Mesendoderm (in vitro differentiated cells): ENCODE measurements around the gene FBXO40.

Source experiments
- DNase-seq: peaks from one replicate; pipeline ENCODE4 v3.0.0; 2013
- H2AK5ac ChIP-seq: 2 replicates; pipeline ENCODE4 v1.6.1; 2013; ENCODE audit warnings: low read length, inconsistent platforms
- H2BK120ac ChIP-seq: 2 replicates; pipeline ENCODE4 v1.6.1; 2013; ENCODE audit warnings: low read depth, mild to moderate bottlenecking, low read length, moderate library complexity, mixed read lengths
- H2BK15ac ChIP-seq: replicated peaks from 2 replicates; pipeline ENCODE4 v1.6.1; 2013; ENCODE audit warnings: low read depth, mild to moderate bottlenecking, moderate library complexity
- H2BK5ac ChIP-seq: 2 replicates; pipeline ENCODE4 v1.6.1; 2013; ENCODE audit warnings: low read length, inconsistent platforms
- H3K18ac ChIP-seq: 2 replicates; pipeline ENCODE4 v1.6.1; 2013; ENCODE audit warnings: mild to moderate bottlenecking, low read length, mixed read lengths
- H3K23ac ChIP-seq: one replicate; pipeline ENCODE4 v1.6.1; 2013; ENCODE audit warnings: low read length
- H3K27ac ChIP-seq: 2 replicates; pipeline ENCODE4 v1.5.1; 2013; ENCODE audit warnings: low read depth, mild to moderate bottlenecking, inconsistent platforms, low read length, moderate library complexity
- H3K27me3 ChIP-seq: 2 replicates; pipeline ENCODE4 v1.6.1; 2013; ENCODE audit warnings: low read length, control low read depth, mild to moderate bottlenecking, inconsistent platforms; ENCODE audit not compliant: insufficient read depth, poor library complexity
- H3K36me3 ChIP-seq: 2 replicates; pipeline ENCODE4 v1.6.1; 2013; ENCODE audit warnings: low read length, inconsistent platforms; ENCODE audit not compliant: control insufficient read depth, insufficient read depth
- H3K4ac ChIP-seq: one replicate; pipeline ENCODE4 v1.6.1; 2013; ENCODE audit warnings: low read depth, mild to moderate bottlenecking, low read length, moderate library complexity
- H3K4me1 ChIP-seq: 2 replicates; pipeline ENCODE4 v1.6.1; 2013; ENCODE audit warnings: low read depth, low read length, inconsistent platforms; ENCODE audit not compliant: control insufficient read depth
- H3K4me2 ChIP-seq: 2 replicates; pipeline ENCODE4 v1.6.1; 2013; ENCODE audit warnings: low read length
- H3K4me3 ChIP-seq: 2 replicates; pipeline ENCODE4 v1.5.1; 2013; ENCODE audit warnings: mild to moderate bottlenecking, low read length
- H3K56ac ChIP-seq: one replicate; pipeline ENCODE4 v1.6.1; 2013; ENCODE audit warnings: low read length
- H3K79me1 ChIP-seq: 2 replicates; pipeline ENCODE4 v1.6.1; 2013; ENCODE audit warnings: low read length, inconsistent platforms
- H3K79me2 ChIP-seq: 2 replicates; pipeline ENCODE4 v1.6.1; 2013; ENCODE audit warnings: mild to moderate bottlenecking, low read length; ENCODE audit not compliant: control insufficient read depth, insufficient read depth
- H3K9ac ChIP-seq: 2 replicates; pipeline ENCODE4 v1.6.1; 2013; ENCODE audit warnings: low read length, inconsistent platforms
- H4K5ac ChIP-seq: one replicate; pipeline ENCODE4 v1.6.1; 2013; ENCODE audit warnings: low read length
- H4K8ac ChIP-seq: one replicate; pipeline ENCODE4 v1.6.1; 2013; ENCODE audit warnings: low read depth, mild to moderate bottlenecking, control low read depth, low read length, moderate library complexity
- WGBS: extraction: QIAGEN DNeasy Blood & Tissue Kit; methylation state at CpG from one replicate; pipeline ENCODE4 v1.1.7; 2013; ENCODE audit warnings: low lambda C conversion rate, missing lambda C conversion rate; ENCODE audit not compliant: insufficient coverage; ENCODE audit errors: extremely low coverage; 5-methylcytosine and 5-hydroxymethylcytosine counted together

Gene FBXO40

DNA sequence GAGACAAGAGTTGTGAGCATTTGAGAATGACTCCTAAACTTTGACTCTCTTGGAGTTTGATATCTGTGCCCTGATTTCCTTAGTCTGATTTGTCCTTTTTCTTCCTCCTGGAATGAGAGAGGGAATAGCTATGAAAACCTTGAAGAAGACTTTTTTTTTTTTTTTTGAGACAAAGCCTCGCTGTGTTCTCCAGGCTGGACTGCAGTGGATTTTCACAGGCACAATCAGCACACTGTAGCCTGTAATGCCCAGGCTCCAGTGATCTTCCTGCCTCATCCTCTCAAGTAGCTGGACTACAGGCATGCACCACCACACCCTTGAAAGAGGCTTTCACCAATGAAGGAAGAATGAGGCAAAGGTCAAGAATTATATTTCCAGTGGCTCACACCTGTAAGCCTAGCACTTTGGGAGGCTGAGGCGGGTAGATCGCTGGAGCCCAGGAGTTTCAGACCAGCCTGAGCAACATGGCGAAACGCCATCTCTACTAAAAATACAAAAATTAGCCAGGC, 35.7 kb upstream of the FBXO40 start:
- no peak for DNase-seq
- no peak overlapping the region for H3K9ac ChIP-seq
- no peaks in the 10 kb centered on the region for H3K79me1 ChIP-seq
- no peaks in the 10 kb centered on the region for H3K79me2 ChIP-seq
- no peak overlapping the region for H3K27ac ChIP-seq
- peaks cover 2% of the 10 kb centered on the region for H3K4me1 ChIP-seq
- no peak overlapping the region for H3K4ac ChIP-seq
- no peak overlapping the region for H3K56ac ChIP-seq
- H3K27me3 ChIP-seq, result no peaks in the 10 kb centered on the region
- H2AK5ac ChIP-seq, result no peak overlapping the region
- H3K4me2 ChIP-seq, result no peak overlapping the region
- no peak overlapping the region for H3K23ac ChIP-seq
- WGBS, result no CpG with 5 or more reads among the region's 5 CpGs
- H2BK120ac ChIP-seq, result no peak overlapping the region
- no peak overlapping the region for H3K4me3 ChIP-seq
- no peak overlapping the region for H2BK5ac ChIP-seq
- no peaks in the 10 kb centered on the region for H3K36me3 ChIP-seq
- no peak overlapping the region for H3K18ac ChIP-seq
- H2BK15ac ChIP-seq, result no peak overlapping the region
- H4K5ac ChIP-seq, result no peak overlapping the region
- no peak overlapping the region for H4K8ac ChIP-seq

DNA sequence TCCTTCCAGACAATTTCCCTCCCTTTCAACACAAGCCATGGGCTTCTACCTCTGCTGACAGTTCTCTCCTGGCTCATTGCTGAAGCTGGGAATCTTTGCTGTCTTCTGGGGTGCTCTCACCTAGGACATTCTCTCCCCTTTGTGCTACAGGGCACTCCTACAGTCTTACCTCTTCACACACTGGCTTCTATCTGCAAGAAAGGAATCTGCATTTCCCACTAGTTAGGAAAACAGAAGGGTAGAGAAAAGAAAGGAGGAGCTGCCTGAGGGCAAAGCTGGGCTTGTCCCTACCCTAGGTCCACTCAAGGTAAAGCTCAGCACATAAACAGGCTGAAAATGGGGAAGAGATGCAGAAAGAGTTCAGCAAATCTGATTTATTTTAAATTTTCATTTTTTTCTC, 31.0 kb upstream of the FBXO40 start:
- no peak overlapping the region for H3K9ac ChIP-seq
- no peak overlapping the region for H3K27ac ChIP-seq
- H3K4me1 ChIP-seq, result peaks cover 2% of the 10 kb centered on the region
- H3K23ac ChIP-seq, result no peak overlapping the region
- H3K4me3 ChIP-seq, result no peak overlapping the region
- H3K27me3 ChIP-seq, result no peaks in the 10 kb centered on the region
- H3K79me1 ChIP-seq, result no peaks in the 10 kb centered on the region
- peak; percentile 21 for DNase-seq
- no peak overlapping the region for H2BK5ac ChIP-seq
- H4K5ac ChIP-seq, result no peak overlapping the region
- no peak overlapping the region for H2BK120ac ChIP-seq
- H3K4ac ChIP-seq, result no peak overlapping the region
- no peak overlapping the region for H2AK5ac ChIP-seq
- H2BK15ac ChIP-seq, result no peak overlapping the region
- no peaks in the 10 kb centered on the region for H3K36me3 ChIP-seq
- H3K79me2 ChIP-seq, result no peaks in the 10 kb centered on the region
- H3K4me2 ChIP-seq, result no peak overlapping the region
- H4K8ac ChIP-seq, result no peak overlapping the region
- H3K56ac ChIP-seq, result peak overlapping the region; percentile 57
- no peak overlapping the region for H3K18ac ChIP-seq

DNA sequence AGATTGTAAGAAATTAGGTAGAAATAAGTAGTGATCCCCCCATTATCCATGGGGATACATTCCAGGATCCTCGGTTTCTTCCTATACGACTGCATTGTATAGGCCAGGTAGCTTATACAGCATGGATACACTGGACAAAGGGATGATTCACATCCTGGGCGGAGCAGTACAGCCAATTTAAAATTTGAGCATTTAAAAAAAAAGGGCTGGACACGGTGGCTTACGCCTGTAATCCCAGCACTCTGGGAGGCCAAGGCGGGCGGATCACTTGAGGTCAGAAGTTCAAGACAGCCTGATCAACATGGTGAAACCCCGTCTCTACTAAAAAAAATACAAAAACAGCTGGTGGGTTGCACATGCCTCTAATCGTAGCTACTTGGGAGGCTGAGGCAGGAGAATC, 26.4 kb upstream of the FBXO40 start:
- Histone ChIP-seq H4K5ac (no peak overlapping the region), H3K27me3 (no peaks in the 10 kb centered on the region), H3K36me3 (no peaks in the 10 kb centered on the region), H3K4me1 (peaks cover 2% of the 10 kb centered on the region), H3K4me2 (no peak overlapping the region), H2AK5ac (no peak overlapping the region), H3K27ac (no peak overlapping the region), H3K56ac (no peak overlapping the region), H3K79me2 (no peaks in the 10 kb centered on the region), H3K9ac (no peak overlapping the region), H2BK15ac (no peak overlapping the region), H3K4me3 (no peak overlapping the region), H3K23ac (no peak overlapping the region), H3K4ac (no peak overlapping the region), H2BK5ac (no peak overlapping the region), H3K18ac (no peak overlapping the region), H3K79me1 (no peaks in the 10 kb centered on the region), H2BK120ac (no peak overlapping the region), H4K8ac (no peak overlapping the region)
- WGBS, result no CpG with 5 or more reads among the region's 9 CpGs
- DNase-seq, result no peak

DNA sequence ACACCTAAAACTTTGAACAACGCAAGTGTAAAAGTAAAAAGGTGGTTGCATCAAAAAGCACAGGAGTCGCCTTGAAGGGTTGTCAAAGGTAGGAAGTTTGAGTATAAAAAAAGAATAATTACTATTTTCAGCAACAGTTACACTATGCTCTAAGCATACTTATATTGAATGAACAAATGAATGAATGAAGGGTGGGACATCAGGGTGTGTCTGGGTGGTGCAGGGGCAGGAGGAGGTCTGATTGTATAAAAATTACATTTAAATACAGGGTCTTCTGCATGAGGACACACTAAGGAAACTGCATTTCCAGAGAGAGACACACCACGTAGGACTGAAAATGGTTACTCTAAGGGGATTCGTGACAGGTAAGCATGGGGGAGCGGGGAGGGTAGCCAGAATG, 25.5 kb upstream of the FBXO40 start, which contains the start of gene ARGFX:
Gene ARGFX (plus strand): TSS at position 301 of the 400 bp plus-strand sequence. CDS start 2,765 bp downstream, outside the sequence.
- Histone ChIP-seq H3K27ac (no peak within 1 kb of the TSS), H3K4me1 (no peaks in the 10 kb centered on the region), H3K56ac (no peak within 1 kb of the TSS), H3K9ac (no peak within 1 kb of the TSS), H3K27me3 (no peaks in the 10 kb centered on the region), H3K79me2 (no peaks in the 10 kb centered on the region), H3K4ac (no peak within 1 kb of the TSS), H2AK5ac (no peak within 1 kb of the TSS), H2BK120ac (no peak within 1 kb of the TSS), H3K4me3 (no peak within 1 kb of the TSS), H4K5ac (no peak within 1 kb of the TSS), H2BK15ac (no peak within 1 kb of the TSS), H3K23ac (no peak within 1 kb of the TSS), H3K18ac (no peak within 1 kb of the TSS), H4K8ac (no peak within 1 kb of the TSS), H3K79me1 (no peaks in the 10 kb centered on the region), H3K36me3 (no peaks in the 10 kb centered on the region), H2BK5ac (no peak within 1 kb of the TSS), H3K4me2 (no peak within 1 kb of the TSS)
- DNase-seq, result no peak
- WGBS, result no CpG with 5 or more reads among the region's 5 CpGs

DNA sequence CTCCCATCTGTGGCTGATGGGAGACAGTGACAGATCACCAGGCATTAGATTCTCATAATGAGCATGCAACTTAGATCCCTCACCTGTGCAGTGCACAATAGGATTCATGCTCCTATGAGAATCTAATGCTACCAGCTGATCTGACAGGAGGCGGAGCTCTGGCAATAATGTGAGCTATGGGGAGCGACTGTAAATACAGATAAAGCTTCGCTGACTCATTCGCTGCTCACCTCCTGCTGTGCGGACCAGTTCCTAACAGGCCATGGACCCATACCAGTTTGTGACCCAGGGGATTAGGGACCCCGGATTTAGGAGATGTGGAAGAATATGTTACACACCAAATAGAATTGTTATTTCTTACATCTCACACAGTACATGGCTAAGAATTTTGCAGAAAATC, 18.7 kb upstream of the FBXO40 start:
- no peak overlapping the region for H2BK5ac ChIP-seq
- H3K23ac ChIP-seq, result no peak overlapping the region
- no peak overlapping the region for H3K4me2 ChIP-seq
- no peak overlapping the region for H2BK120ac ChIP-seq
- peak; percentile 74 for DNase-seq
- no peak overlapping the region for H3K27ac ChIP-seq
- H3K4me3 ChIP-seq, result no peak overlapping the region
- WGBS, result no CpG with 5 or more reads among the region's 6 CpGs
- no peaks in the 10 kb centered on the region for H3K36me3 ChIP-seq
- no peak overlapping the region for H3K56ac ChIP-seq
- H3K79me2 ChIP-seq, result no peaks in the 10 kb centered on the region
- H3K27me3 ChIP-seq, result no peaks in the 10 kb centered on the region
- H2BK15ac ChIP-seq, result no peak overlapping the region
- no peaks in the 10 kb centered on the region for H3K4me1 ChIP-seq
- no peak overlapping the region for H4K5ac ChIP-seq
- H3K79me1 ChIP-seq, result no peaks in the 10 kb centered on the region
- no peak overlapping the region for H4K8ac ChIP-seq
- H3K9ac ChIP-seq, result no peak overlapping the region
- H3K18ac ChIP-seq, result no peak overlapping the region
- no peak overlapping the region for H2AK5ac ChIP-seq
- no peak overlapping the region for H3K4ac ChIP-seq

DNA sequence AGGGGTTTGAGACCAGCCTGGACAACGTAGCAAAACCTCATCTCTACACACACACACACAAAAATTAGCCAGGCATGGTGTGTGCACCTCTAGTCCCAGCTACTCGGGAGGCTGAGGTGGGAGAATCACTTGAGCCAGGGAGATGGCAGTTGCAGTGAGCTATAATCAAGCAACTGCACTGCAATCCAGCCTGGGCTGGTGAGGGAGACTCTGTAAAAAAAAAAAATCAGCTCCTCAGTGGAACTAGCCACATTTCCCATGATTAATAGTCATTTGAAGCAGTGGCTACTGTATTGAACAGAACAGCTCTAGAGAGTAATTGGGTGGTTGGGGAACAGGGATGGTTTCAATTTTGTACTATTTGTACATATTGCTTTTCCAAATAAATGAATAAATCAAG, 11.5 kb upstream of the FBXO40 start:
- no peak overlapping the region for H2BK15ac ChIP-seq
- no CpG with 5 or more reads among the region's 2 CpGs for WGBS
- no peak overlapping the region for H3K23ac ChIP-seq

More for the DNA sequence above, 11.5 kb upstream of the FBXO40 start:
- no peak overlapping the region for H3K27ac ChIP-seq
- H3K56ac ChIP-seq, result no peak overlapping the region
- no peak overlapping the region for H4K8ac ChIP-seq
- H3K4me1 ChIP-seq, result no peaks in the 10 kb centered on the region
- no peak for DNase-seq
- H3K4me3 ChIP-seq, result no peak overlapping the region
- no peaks in the 10 kb centered on the region for H3K27me3 ChIP-seq
- H3K4ac ChIP-seq, result no peak overlapping the region
- H3K79me2 ChIP-seq, result no peaks in the 10 kb centered on the region
- no peak overlapping the region for H2BK5ac ChIP-seq
- H2AK5ac ChIP-seq, result no peak overlapping the region
- H3K18ac ChIP-seq, result no peak overlapping the region
- no peak overlapping the region for H2BK120ac ChIP-seq
- H3K4me2 ChIP-seq, result no peak overlapping the region
- H3K36me3 ChIP-seq, result no peaks in the 10 kb centered on the region
- no peak overlapping the region for H4K5ac ChIP-seq
- no peak overlapping the region for H3K9ac ChIP-seq
- no peaks in the 10 kb centered on the region for H3K79me1 ChIP-seq
